ENCODE results near the gene PPP1R9B. TPM values are rescaled to one million over a fixed set of nuclear protein-coding genes. Genes with fewer than 3 reads are reported as not detected.

The PPP1R9B gene
- polyA plus RNA-seq, 1 donor (not counting 4 experiments of a cell fraction or from before 2014, with no cell fraction given), result 16.1 TPM

- Histone ChIP-seq H3K9me1 (ENCODE audit: control insufficient read depth, extremely low read depth, insufficient read depth, low read length) (no peaks in the 10 kb centered on the region), H3K4me1 (ENCODE audit: control insufficient read depth, extremely low read depth, insufficient read depth, low read length) (peaks cover 48% of the 10 kb centered on the region), H3K9ac (ENCODE audit: control insufficient read depth, extremely low read depth, insufficient read depth, low read length) (no peak overlapping the region), H3K27me3 (ENCODE audit: control insufficient read depth, extremely low read depth, insufficient read depth, low read length) (no peaks in the 10 kb centered on the region), H3K79me2 (ENCODE audit: control insufficient read depth, insufficient read depth, low read length) (no peaks in the 10 kb centered on the region), H3K4me3 (ENCODE audit: control insufficient read depth in 2 of 3, extremely low read depth in 1 of 3, insufficient read depth in 2 of 3, low read depth in 1 of 3, low read length in 3 of 3) (no peak overlapping the region), H4K20me1 (ENCODE audit: control insufficient read depth, extremely low read depth, insufficient read depth, low read length) (no peaks in the 10 kb centered on the region), H3K9me3 (ENCODE audit: control insufficient read depth, low read depth, low read length) (no peaks in the 10 kb centered on the region), H3K27ac (ENCODE audit: control insufficient read depth, insufficient read depth, low read length) (no peak overlapping the region), H3K4me2 (ENCODE audit: control insufficient read depth, extremely low read depth, insufficient read depth, low read depth, low read length) (peak overlapping the region; percentile 27), H3K36me3 (ENCODE audit: control insufficient read depth in 2 of 2, extremely low read depth in 1 of 2, insufficient read depth in 2 of 2, low read length in 2 of 2) (no peaks in the 10 kb centered on the region), H2AFZ (ENCODE audit: control insufficient read depth, low read length) (no peak overlapping the region)
- FAIRE-seq (peak; percentile 41), DNase-seq (ENCODE audit: low read depth, low spot score) (no peak)
- TF ChIP-seq, protein P1, sequence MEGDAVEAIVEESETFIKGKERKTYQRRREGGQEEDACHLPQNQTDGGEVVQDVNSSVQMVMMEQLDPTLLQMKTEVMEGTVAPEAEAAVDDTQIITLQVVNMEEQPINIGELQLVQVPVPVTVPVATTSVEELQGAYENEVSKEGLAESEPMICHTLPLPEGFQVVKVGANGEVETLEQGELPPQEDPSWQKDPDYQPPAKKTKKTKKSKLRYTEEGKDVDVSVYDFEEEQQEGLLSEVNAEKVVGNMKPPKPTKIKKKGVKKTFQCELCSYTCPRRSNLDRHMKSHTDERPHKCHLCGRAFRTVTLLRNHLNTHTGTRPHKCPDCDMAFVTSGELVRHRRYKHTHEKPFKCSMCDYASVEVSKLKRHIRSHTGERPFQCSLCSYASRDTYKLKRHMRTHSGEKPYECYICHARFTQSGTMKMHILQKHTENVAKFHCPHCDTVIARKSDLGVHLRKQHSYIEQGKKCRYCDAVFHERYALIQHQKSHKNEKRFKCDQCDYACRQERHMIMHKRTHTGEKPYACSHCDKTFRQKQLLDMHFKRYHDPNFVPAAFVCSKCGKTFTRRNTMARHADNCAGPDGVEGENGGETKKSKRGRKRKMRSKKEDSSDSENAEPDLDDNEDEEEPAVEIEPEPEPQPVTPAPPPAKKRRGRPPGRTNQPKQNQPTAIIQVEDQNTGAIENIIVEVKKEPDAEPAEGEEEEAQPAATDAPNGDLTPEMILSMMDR (optimal IDR thresholded peaks at IDR 0.05 in 1 of 3, IDR thresholded peaks at IDR 0.05 in 1 of 3, conservative IDR thresholded peaks at IDR 0.05 in 1 of 3; ENCODE audit: extremely low read depth in 1 of 3, insufficient read depth in 2 of 3, low read length in 3 of 3), result peak in 1 of 3 experiments; percentile 20
- TF ChIP-seq EZH2 (IDR thresholded peaks at IDR 0.05; ENCODE audit: low read length), result no peak
- dilution Hi-C loops (cut with MboI; ENCODE audit: extremely low pct_ligation_motif_present, low sequenced_read_pairs), result no loop called here
Measured at GRCh38 chr17:50181591-50182560, 31.4 kb upstream of the PPP1R9B start.

DNA sequence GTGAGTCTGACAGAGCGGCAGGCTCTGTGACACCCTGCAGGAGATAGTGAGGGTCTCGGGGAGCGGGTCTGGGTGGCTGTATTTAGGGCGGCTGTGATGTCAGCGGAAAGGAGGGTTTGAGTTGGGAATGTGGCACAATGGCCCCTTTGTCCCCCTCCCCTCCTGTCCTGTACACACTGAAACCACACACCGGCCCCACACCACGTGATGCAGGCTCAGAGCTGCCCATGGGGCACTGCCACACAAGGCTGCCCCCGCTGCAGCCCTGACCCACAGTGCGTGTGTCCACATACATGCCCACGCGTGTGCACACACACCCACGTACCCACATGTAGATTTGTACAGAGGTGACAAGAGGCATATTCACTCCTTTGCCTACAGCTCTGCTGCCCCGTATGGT, 30.7 kb upstream of the PPP1R9B start:
- H3K27me3 ChIP-seq (ENCODE audit: control insufficient read depth, extremely low read depth, insufficient read depth, low read length), result no peaks in the 10 kb centered on the region
- no peaks in the 10 kb centered on the region for H3K9me3 ChIP-seq (ENCODE audit: control insufficient read depth, low read depth, low read length)
- no peaks in the 10 kb centered on the region for H3K79me2 ChIP-seq (ENCODE audit: control insufficient read depth, insufficient read depth, low read length)
- dilution Hi-C loops (cut with MboI; ENCODE audit: extremely low pct_ligation_motif_present, low sequenced_read_pairs), result no loop called here
- no peaks in the 10 kb centered on the region for H3K36me3 ChIP-seq (ENCODE audit: control insufficient read depth in 2 of 2, extremely low read depth in 1 of 2, insufficient read depth in 2 of 2, low read length in 2 of 2)
- H3K4me3 ChIP-seq (ENCODE audit: control insufficient read depth in 2 of 3, extremely low read depth in 1 of 3, insufficient read depth in 2 of 3, low read depth in 1 of 3, low read length in 3 of 3), result no peak overlapping the region
- no peak overlapping the region for H2AFZ ChIP-seq (ENCODE audit: control insufficient read depth, low read length)
- FAIRE-seq (no peak), DNase-seq (ENCODE audit: low read depth, low spot score) (no peak)
- H3K9ac ChIP-seq (ENCODE audit: control insufficient read depth, extremely low read depth, insufficient read depth, low read length), result peak overlapping the region; percentile 13
- peak overlapping the region; percentile 27 for H3K4me2 ChIP-seq (ENCODE audit: control insufficient read depth, extremely low read depth, insufficient read depth, low read depth, low read length)
- TF ChIP-seq, protein P1 (optimal IDR thresholded peaks at IDR 0.05 in 1 of 3, IDR thresholded peaks at IDR 0.05 in 1 of 3, conservative IDR thresholded peaks at IDR 0.05 in 1 of 3; ENCODE audit: extremely low read depth in 1 of 3, insufficient read depth in 2 of 3, low read length in 3 of 3), result no peak
- no peak for TF ChIP-seq EZH2 (IDR thresholded peaks at IDR 0.05; ENCODE audit: low read length)
- peaks cover 48% of the 10 kb centered on the region for H3K4me1 ChIP-seq (ENCODE audit: control insufficient read depth, extremely low read depth, insufficient read depth, low read length)
- no peaks in the 10 kb centered on the region for H4K20me1 ChIP-seq (ENCODE audit: control insufficient read depth, extremely low read depth, insufficient read depth, low read length)
- no peak overlapping the region for H3K27ac ChIP-seq (ENCODE audit: control insufficient read depth, insufficient read depth, low read length)
- no peaks in the 10 kb centered on the region for H3K9me1 ChIP-seq (ENCODE audit: control insufficient read depth, extremely low read depth, insufficient read depth, low read length)
